Erythroblast (primary cell): ENCODE data around the gene ENDOD1.

Experiments
- GATA1 ChIP-seq: IDR thresholded peaks from 2 replicates; pipeline ENCODE4 v1.6.1; 2011; ENCODE audit warnings: low read depth, mild to moderate bottlenecking, control low read depth, low read length, moderate library complexity
- POLR2A ChIP-seq: IDR thresholded peaks from 2 replicates; pipeline ENCODE4 v1.6.1; 2011; ENCODE audit warnings: mild to moderate bottlenecking, low read length

DNA sequence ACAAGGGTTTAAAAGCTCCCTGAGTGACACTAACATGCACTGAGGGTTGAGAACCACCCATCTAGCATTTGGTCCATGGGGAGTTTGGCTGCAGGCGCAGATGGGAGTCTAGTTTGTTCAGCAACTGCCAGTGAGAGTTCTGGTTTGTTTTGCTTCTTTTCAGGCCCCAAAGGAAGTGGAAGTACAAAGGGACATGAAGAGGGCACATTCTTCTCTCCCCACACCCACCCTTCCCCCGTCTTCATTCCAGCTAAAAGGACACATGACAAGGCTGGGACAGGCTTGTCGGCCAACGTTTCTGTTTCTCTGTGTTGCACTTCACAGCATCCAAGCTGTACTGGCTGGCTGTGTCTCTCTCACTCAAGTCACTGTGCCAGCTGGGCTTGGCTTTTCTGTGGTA lies 8.2 kb upstream of the ENDOD1 start:
- TF ChIP-seq POLR2A (no peak), GATA1 (no peak)
